ENCODE results near the gene MYB. TPM values are rescaled to one million over a fixed set of nuclear protein-coding genes. Genes with fewer than 3 reads are reported as not detected.

The MYB gene
- total and polyA plus RNA-seq, 2 of the 8 experiments (the other 6 are each of a cell fraction or from before 2014, with no cell fraction given): 4.0 to 7.6 TPM

DNA sequence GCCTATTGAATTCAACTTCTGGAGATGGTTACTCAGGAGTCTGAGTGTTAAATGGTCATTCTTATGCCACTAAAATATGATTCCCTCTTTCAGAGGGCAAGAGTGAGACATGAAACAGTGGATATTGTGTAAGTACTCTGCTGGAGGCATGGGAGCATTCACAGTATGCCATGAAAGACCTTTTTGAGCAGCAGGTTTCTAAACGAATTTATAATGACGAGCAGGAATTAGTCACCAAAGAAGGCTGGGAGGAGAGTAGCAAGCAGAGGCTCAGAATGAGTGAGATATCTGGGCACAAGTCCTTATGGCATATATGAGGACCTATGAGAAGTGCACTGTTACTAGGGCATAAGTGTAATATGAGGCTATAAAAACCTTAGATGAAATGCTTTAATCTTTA is 10.9 kb upstream of the MYB start:
- H2BK5ac ChIP-seq (ENCODE audit: low read depth, low read length): no peak overlapping the region
- no peaks in the 10 kb centered on the region for H3K9me3 ChIP-seq (ENCODE audit: insufficient read depth in 2 of 2, low read depth in 1 of 2, low read length in 1 of 2)
- no peak overlapping the region; a peak in 1 of 7 replicates for H3K9ac ChIP-seq (replicated peaks in 1 of 4; ENCODE audit: extremely low read depth in 1 of 4, low read depth in 3 of 4, low read length in 3 of 4)
- no peak overlapping the region for H4K8ac ChIP-seq (ENCODE audit: extremely low read depth, insufficient read depth, low read length)
- no peak overlapping the region for H2BK15ac ChIP-seq (ENCODE audit: low read length)
- no peak overlapping the region for H3K18ac ChIP-seq (ENCODE audit: extremely low read depth, low read length)
- ChIA-PET POLR2A (ENCODE audit: partially characterized antibody) (interaction anchor here (0.9 kb wide), 1 partner anchor 11 kb away, joined by 4 read pairs; the partner anchor contains the start of gene MYB), CTCF (ENCODE audit: partially characterized antibody) (interaction anchor here (2.3 kb wide), 1 partner anchor 8 kb away, joined by 9 read pairs; no protein-coding TSS in a partner anchor)
- no peak for TF ChIP-seq GTF2F1 (IDR thresholded peaks at IDR 0.05; ENCODE audit: borderline replicate concordance, low read depth, low read length)
- TF ChIP-seq USF2 (IDR thresholded peaks at IDR 0.05; ENCODE audit: low read length): no peak
- no peak overlapping the region for H2BK20ac ChIP-seq (ENCODE audit: low read length)
- H2BK120ac ChIP-seq (replicated peaks; ENCODE audit: low read depth, low read length): no peak overlapping the region
- no peak overlapping the region for H3K4me3 ChIP-seq (ENCODE audit: extremely low read depth in 1 of 4, insufficient read depth in 2 of 4, low read depth in 3 of 4, low read length in 4 of 4)
- H3K79me1 ChIP-seq (ENCODE audit: low read depth, low read length): no peaks in the 10 kb centered on the region
- no peak overlapping the region for H2BK12ac ChIP-seq (ENCODE audit: low read depth, low read length)
- 76% methylated on average over 2 of the region's 2 CpGs; no CpG with 5 or more reads in 1 of the 2 experiments for WGBS, 2 experiments (ENCODE audit: extremely low coverage in 1 of 2, insufficient coverage in 1 of 2, insufficient read length in 1 of 2, insufficient replicate concordance in 2 of 2, low coverage in 1 of 2, low lambda C conversion rate in 2 of 2, missing lambda C conversion rate in 1 of 2)
- no peak overlapping the region for H2AK5ac ChIP-seq (ENCODE audit: low read depth, low read length)
- H3K27ac ChIP-seq (ENCODE audit: low read depth, low read length): no peak overlapping the region
- H3K27me3 ChIP-seq (replicated peaks in 1 of 4; ENCODE audit: control insufficient read depth in 3 of 4, extremely low read depth in 1 of 4, insufficient read depth in 3 of 4, low read length in 3 of 4): no peaks in the 10 kb centered on the region
- no peak overlapping the region for H3K14ac ChIP-seq (ENCODE audit: insufficient read length)
- no peak overlapping the region for H2AFZ ChIP-seq (ENCODE audit: low read length)
- H3K4me1 ChIP-seq (replicated peaks in 1 of 4; ENCODE audit: control insufficient read depth in 3 of 4, insufficient read depth in 4 of 4, low read length in 3 of 4): peaks cover 0 to 3% (median 0%) of the 10 kb centered on the region in 4 experiments; a peak in 1 of 7 replicates
- H4K20me1 ChIP-seq (replicated peaks in 1 of 2; ENCODE audit: control insufficient read depth in 1 of 2, insufficient read depth in 2 of 2, low read length in 2 of 2): no peaks in the 10 kb centered on the region
- no peaks in the 10 kb centered on the region for H3K79me2 ChIP-seq (ENCODE audit: control insufficient read depth in 1 of 2, insufficient read depth in 2 of 2, low read length in 2 of 2)
- FAIRE-seq (no peak), DNase-seq (ENCODE audit: low read depth in 1 of 2, low spot score in 2 of 2) (no peak)
- no peak overlapping the region for H3K56ac ChIP-seq (replicated peaks; ENCODE audit: insufficient read length, low read depth, low read length)
- no peak overlapping the region for H4K5ac ChIP-seq (ENCODE audit: insufficient read length, low read depth, low read length)
- H4K91ac ChIP-seq (replicated peaks; ENCODE audit: insufficient read length, low read length): no peak overlapping the region
- no peaks in the 10 kb centered on the region for H3K23me2 ChIP-seq (ENCODE audit: low read depth, low read length)
- no peaks in the 10 kb centered on the region for H3K36me3 ChIP-seq (ENCODE audit: control insufficient read depth in 2 of 4, insufficient read depth in 4 of 4, low read length in 3 of 4)
- no peak overlapping the region for H3K4ac ChIP-seq (replicated peaks; ENCODE audit: insufficient read length, low read depth, low read length)
- H3K4me2 ChIP-seq (ENCODE audit: insufficient read depth in 1 of 2, low read depth in 2 of 2, low read length in 2 of 2): no peak overlapping the region
- H3K23ac ChIP-seq (ENCODE audit: insufficient read length): no peak overlapping the region

All from H1 (cell line).